ENCODE results near the gene CTCF. TPM values are rescaled to one million over a fixed set of nuclear protein-coding genes. Genes with fewer than 3 reads are reported as not detected.

The CTCF gene
- total and polyA plus RNA-seq, 4 donors = 10.1 to 35.3 (median 15.5) TPM

DNA sequence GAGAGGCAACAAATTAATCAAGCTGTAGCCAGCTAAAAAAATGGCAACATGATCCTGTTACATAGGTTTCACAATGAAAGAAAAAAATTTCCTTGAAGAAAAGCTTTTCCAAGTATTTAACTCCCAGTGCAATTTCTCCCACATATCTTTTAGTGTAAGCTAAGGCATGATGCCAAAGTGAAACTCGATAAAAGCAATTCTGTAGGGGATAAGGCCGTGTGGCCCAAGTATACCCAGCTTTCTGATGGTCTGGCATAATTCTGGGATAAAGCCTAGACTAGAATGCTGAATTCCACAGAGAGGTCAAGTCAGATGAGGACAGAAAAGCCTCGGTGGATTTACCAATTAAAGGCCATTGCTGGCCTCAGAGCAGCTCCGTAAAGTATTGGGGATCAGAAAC lies 36.2 kb downstream of the CTCF start:
- WGBS = 89% methylated on average over 4 of the region's 4 CpGs
- Histone ChIP-seq H3K36me3 (ENCODE audit: control insufficient read depth in 4 of 4, insufficient read depth in 3 of 4, low read depth in 1 of 4, low read length in 3 of 4) (no peaks in the 10 kb centered on the region), H3K9ac (ENCODE audit: low read depth in 1 of 2, low read length in 2 of 2) (no peak overlapping the region), H3K4me3 (ENCODE audit: low read depth in 1 of 3, low read length in 3 of 3) (no peak overlapping the region), H3K9me3 (ENCODE audit: control insufficient read depth in 4 of 4, low read length in 3 of 4) (no peaks in the 10 kb centered on the region), H3K4me1 (ENCODE audit: control insufficient read depth in 4 of 4, insufficient read depth in 4 of 4, low read length in 3 of 4) (peaks cover 0 to 6% (median under 1%) of the 10 kb centered on the region in 4 donors), H3K27ac (ENCODE audit: low read depth in 1 of 2, low read length in 2 of 2) (no peak overlapping the region), H3K27me3 (ENCODE audit: control insufficient read depth in 4 of 4, insufficient read depth in 4 of 4, low read length in 3 of 4) (no peaks in the 10 kb centered on the region)
- no peak for DNase-seq (ENCODE audit: low spot score)
- TF ChIP-seq YY1 (IDR thresholded peaks at IDR 0.05) (no peak), HNF4A (conservative IDR thresholded peaks at IDR 0.05) (no peak), JUND (IDR thresholded peaks at IDR 0.05) (no peak), TAF1 (conservative IDR thresholded peaks at IDR 0.05) (no peak), HNF4G (IDR thresholded peaks at IDR 0.05) (no peak), FOXA1 (IDR thresholded peaks at IDR 0.05) (no peak), RAD21 (IDR thresholded peaks at IDR 0.05) (no peak), NR2F2 (IDR thresholded peaks at IDR 0.05) (no peak), FOXA2 (IDR thresholded peaks at IDR 0.05) (no peak), GABPA (IDR thresholded peaks at IDR 0.05 in 1 of 2, conservative IDR thresholded peaks at IDR 0.05 in 1 of 2) (no peak), RXRA (IDR thresholded peaks at IDR 0.05) (no peak), SP1 (IDR thresholded peaks at IDR 0.05) (no peak)
- TF ChIP-seq, protein P1, sequence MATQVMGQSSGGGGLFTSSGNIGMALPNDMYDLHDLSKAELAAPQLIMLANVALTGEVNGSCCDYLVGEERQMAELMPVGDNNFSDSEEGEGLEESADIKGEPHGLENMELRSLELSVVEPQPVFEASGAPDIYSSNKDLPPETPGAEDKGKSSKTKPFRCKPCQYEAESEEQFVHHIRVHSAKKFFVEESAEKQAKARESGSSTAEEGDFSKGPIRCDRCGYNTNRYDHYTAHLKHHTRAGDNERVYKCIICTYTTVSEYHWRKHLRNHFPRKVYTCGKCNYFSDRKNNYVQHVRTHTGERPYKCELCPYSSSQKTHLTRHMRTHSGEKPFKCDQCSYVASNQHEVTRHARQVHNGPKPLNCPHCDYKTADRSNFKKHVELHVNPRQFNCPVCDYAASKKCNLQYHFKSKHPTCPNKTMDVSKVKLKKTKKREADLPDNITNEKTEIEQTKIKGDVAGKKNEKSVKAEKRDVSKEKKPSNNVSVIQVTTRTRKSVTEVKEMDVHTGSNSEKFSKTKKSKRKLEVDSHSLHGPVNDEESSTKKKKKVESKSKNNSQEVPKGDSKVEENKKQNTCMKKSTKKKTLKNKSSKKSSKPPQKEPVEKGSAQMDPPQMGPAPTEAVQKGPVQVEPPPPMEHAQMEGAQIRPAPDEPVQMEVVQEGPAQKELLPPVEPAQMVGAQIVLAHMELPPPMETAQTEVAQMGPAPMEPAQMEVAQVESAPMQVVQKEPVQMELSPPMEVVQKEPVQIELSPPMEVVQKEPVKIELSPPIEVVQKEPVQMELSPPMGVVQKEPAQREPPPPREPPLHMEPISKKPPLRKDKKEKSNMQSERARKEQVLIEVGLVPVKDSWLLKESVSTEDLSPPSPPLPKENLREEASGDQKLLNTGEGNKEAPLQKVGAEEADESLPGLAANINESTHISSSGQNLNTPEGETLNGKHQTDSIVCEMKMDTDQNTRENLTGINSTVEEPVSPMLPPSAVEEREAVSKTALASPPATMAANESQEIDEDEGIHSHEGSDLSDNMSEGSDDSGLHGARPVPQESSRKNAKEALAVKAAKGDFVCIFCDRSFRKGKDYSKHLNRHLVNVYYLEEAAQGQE (IDR thresholded peaks at IDR 0.05) = no peak
- TF ChIP-seq, protein P2, sequence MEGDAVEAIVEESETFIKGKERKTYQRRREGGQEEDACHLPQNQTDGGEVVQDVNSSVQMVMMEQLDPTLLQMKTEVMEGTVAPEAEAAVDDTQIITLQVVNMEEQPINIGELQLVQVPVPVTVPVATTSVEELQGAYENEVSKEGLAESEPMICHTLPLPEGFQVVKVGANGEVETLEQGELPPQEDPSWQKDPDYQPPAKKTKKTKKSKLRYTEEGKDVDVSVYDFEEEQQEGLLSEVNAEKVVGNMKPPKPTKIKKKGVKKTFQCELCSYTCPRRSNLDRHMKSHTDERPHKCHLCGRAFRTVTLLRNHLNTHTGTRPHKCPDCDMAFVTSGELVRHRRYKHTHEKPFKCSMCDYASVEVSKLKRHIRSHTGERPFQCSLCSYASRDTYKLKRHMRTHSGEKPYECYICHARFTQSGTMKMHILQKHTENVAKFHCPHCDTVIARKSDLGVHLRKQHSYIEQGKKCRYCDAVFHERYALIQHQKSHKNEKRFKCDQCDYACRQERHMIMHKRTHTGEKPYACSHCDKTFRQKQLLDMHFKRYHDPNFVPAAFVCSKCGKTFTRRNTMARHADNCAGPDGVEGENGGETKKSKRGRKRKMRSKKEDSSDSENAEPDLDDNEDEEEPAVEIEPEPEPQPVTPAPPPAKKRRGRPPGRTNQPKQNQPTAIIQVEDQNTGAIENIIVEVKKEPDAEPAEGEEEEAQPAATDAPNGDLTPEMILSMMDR (IDR thresholded peaks at IDR 0.05; ENCODE audit: low read depth, low read length, missing input control) = no peak
- TF ChIP-seq, protein P3, sequence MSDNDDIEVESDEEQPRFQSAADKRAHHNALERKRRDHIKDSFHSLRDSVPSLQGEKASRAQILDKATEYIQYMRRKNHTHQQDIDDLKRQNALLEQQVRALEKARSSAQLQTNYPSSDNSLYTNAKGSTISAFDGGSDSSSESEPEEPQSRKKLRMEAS (IDR thresholded peaks at IDR 0.05) = no peak
- TF ChIP-seq, protein P4, sequence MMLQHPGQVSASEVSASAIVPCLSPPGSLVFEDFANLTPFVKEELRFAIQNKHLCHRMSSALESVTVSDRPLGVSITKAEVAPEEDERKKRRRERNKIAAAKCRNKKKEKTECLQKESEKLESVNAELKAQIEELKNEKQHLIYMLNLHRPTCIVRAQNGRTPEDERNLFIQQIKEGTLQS (IDR thresholded peaks at IDR 0.05) = no peak
- TF ChIP-seq, protein P5, sequence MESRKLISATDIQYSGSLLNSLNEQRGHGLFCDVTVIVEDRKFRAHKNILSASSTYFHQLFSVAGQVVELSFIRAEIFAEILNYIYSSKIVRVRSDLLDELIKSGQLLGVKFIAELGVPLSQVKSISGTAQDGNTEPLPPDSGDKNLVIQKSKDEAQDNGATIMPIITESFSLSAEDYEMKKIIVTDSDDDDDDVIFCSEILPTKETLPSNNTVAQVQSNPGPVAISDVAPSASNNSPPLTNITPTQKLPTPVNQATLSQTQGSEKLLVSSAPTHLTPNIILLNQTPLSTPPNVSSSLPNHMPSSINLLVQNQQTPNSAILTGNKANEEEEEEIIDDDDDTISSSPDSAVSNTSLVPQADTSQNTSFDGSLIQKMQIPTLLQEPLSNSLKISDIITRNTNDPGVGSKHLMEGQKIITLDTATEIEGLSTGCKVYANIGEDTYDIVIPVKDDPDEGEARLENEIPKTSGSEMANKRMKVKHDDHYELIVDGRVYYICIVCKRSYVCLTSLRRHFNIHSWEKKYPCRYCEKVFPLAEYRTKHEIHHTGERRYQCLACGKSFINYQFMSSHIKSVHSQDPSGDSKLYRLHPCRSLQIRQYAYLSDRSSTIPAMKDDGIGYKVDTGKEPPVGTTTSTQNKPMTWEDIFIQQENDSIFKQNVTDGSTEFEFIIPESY (IDR thresholded peaks at IDR 0.05) = no peak
